K562 (cell line): ENCODE data around the gene COL16A1. TPM values are rescaled to one million over a fixed set of nuclear protein-coding genes. Genes with fewer than 3 reads are reported as not detected.

Experiments used
- ATAC-seq: fragments of 200-7000 bp; cut with Tn5 transposase; 3 replicates; pipeline ENCODE4 v1.9.1; 2020; ENCODE audit warnings: moderate library complexity
- BruUV-seq: library from RNA; stranded (reverse); fragments of 400-500 nt; replicated peaks from 2 replicates; lab custom pipeline; 2021; lab: Mats Ljungman, UMichigan
- CTCF ChIA-PET: fragments of 300-600 bp; formaldehyde crosslinking; extraction: SDS; loops from one replicate; lab custom pipeline; 2021; ENCODE audit warnings: low intra/inter-chr PET ratio; lab: Yijun Ruan, JAX
- POLR2A ChIA-PET: fragments of 300-600, 350-650 bp; sonication (Branson Sonifier 250); formaldehyde crosslinking; extraction: SDS; loops from one replicate; lab custom pipeline; 2021; ENCODE audit warnings: antibody characterized with exemption, inconsistent platforms; lab: Yijun Ruan, JAX
- DNase-seq, 4 experiments: peaks; one replicate each; pipeline versions ENCODE4 v3.0.0 to v3.0.0-alpha.2; 2011 to 2018; ENCODE audit warnings: low spot score in 3 of 4, mixed read lengths in 3 of 4; ENCODE audit errors: extremely low read depth in 1 of 4
- FAIRE-seq: peaks from 2 replicates; lab custom pipeline; 2011; peaks lifted over from hg19 to GRCh38; lab: Jason Lieb, UNC
- H2AFZ ChIP-seq: 2 replicates; pipeline ENCODE4 v1.6.0; 2011; ENCODE audit warnings: low read depth, low read length, control low read depth, inconsistent platforms
- H3K27ac ChIP-seq: fragments of 200-600 bp; 3 replicates; pipeline ENCODE4 v1.8.0; 2011; ENCODE audit warnings: low read depth, mild to moderate bottlenecking, control low read depth, inconsistent platforms, low read length, moderate library complexity, mixed read lengths; ENCODE audit errors: extremely low read depth
- H3K27me3 ChIP-seq, 2 experiments: fragments of 300-600 bp in 1 of 2; 2 replicates in 1 of 2; 3 replicates in 1 of 2; pipeline versions ENCODE4 v1.6.0 to v1.8.0; 2011; ENCODE audit warnings: inconsistent platforms in 2 of 2, low read length in 2 of 2, mild to moderate bottlenecking in 1 of 2, mixed read lengths in 1 of 2, moderate library complexity in 1 of 2; ENCODE audit not compliant: control insufficient read depth in 2 of 2, insufficient read depth in 2 of 2
- H3K36me3 ChIP-seq: fragments of 300-600 bp; 3 replicates; pipeline ENCODE4 v1.8.0; 2011; ENCODE audit warnings: mild to moderate bottlenecking, low read length, inconsistent platforms; ENCODE audit not compliant: control insufficient read depth, insufficient read depth
- H3K4me1 ChIP-seq, 2 experiments: fragments of 200-600 bp in 1 of 2; replicated peaks in 1 of 2; 2 replicates in 1 of 2; 3 replicates in 1 of 2; pipeline versions ENCODE4 v1.5.1 to v1.8.0; 2011; ENCODE audit warnings: inconsistent platforms in 2 of 2, low read length in 2 of 2, mild to moderate bottlenecking in 1 of 2, mixed read lengths in 1 of 2, moderate library complexity in 1 of 2; ENCODE audit not compliant: control insufficient read depth in 2 of 2, insufficient read depth in 2 of 2
- H3K4me2 ChIP-seq: 2 replicates; pipeline ENCODE4 v1.6.1; 2011; ENCODE audit warnings: low read length, control low read depth, inconsistent platforms, mixed read lengths; ENCODE audit not compliant: insufficient read depth
- H3K4me3 ChIP-seq: fragments of 200-600 bp; sonication (generic), shearing (Covaris generic); 2 replicates; pipeline ENCODE4 v1.5.1; 2016; ENCODE audit warnings: control low read depth, inconsistent platforms
- H3K79me2 ChIP-seq: fragments of 200-600 bp; 3 replicates; pipeline ENCODE4 v1.8.0; 2011; ENCODE audit warnings: low read length, inconsistent platforms; ENCODE audit not compliant: control insufficient read depth, insufficient read depth
- H3K9ac ChIP-seq, 2 experiments: 2 replicates each; pipeline versions ENCODE4 v1.6.0 to v1.6.1; 2011; ENCODE audit warnings: low read depth in 2 of 2, low read length in 2 of 2, control low read depth in 1 of 2, inconsistent platforms in 1 of 2, mild to moderate bottlenecking in 1 of 2, mixed read lengths in 1 of 2; ENCODE audit not compliant: insufficient read depth in 1 of 2
- H3K9me1 ChIP-seq: one replicate; pipeline ENCODE4 v1.6.0; 2011; ENCODE audit warnings: inconsistent platforms, mild to moderate bottlenecking, low read length, moderate library complexity; ENCODE audit not compliant: control insufficient read depth, insufficient read depth
- H3K9me3 ChIP-seq: replicated peaks from 2 replicates; pipeline ENCODE4 v1.5.1; 2011; ENCODE audit warnings: low read depth, low read length, inconsistent platforms; ENCODE audit not compliant: control insufficient read depth, insufficient read depth
- H4K20me1 ChIP-seq: replicated peaks from 2 replicates; pipeline ENCODE4 v1.6.1; 2011; ENCODE audit warnings: low read length, inconsistent platforms, mixed read lengths; ENCODE audit not compliant: control insufficient read depth, insufficient read depth
- ETS2 ChIP-seq: IDR thresholded peaks from 2 replicates; pipeline ENCODE4 v1.6.1; 2016; ENCODE audit warnings: borderline replicate concordance, missing genetic modification characterization, mild to moderate bottlenecking, moderate library complexity, missing compliant biosample characterization; ENCODE audit not compliant: poor library complexity, severe bottlenecking
- PHF21A ChIP-seq: fragments of 450-650 bp; IDR thresholded peaks from 2 replicates; pipeline ENCODE4 v1.6.1; 2017; ENCODE audit warnings: low read depth, borderline replicate concordance
- SNIP1 ChIP-seq: fragments of 450-650 bp; IDR thresholded peaks from 2 replicates; pipeline ENCODE4 v1.7.1; 2017; ENCODE audit warnings: low read depth, mild to moderate bottlenecking
- SNRNP70 ChIP-seq: fragments of 200-400 bp; formaldehyde crosslinking; optimal IDR thresholded peaks from 2 replicates; pipeline ENCODE3; 2017; ENCODE audit warnings: low read depth, low read length
- WGBS: fragments of 100-300 bp; shearing (Covaris generic); methylation state at CpG from one replicate; pipeline ENCODE4 v1.1.6; 2016; ENCODE audit warnings: low coverage, mixed read lengths; ENCODE audit not compliant: insufficient coverage; ENCODE audit errors: missing lambda C conversion rate; 5-methylcytosine and 5-hydroxymethylcytosine counted together
- in situ Hi-C: fragments of 300-500 bp; cut with MboI; formaldehyde crosslinking; loops from 4 replicates; pipeline ENCODE4 v1.15.0; 2018; ENCODE audit warnings: inconsistent platforms, mixed read lengths
- intact Hi-C: fragments of 100-400 bp; cut with micrococcal nuclease; formaldehyde crosslinking; loops from 2 replicates; pipeline ENCODE4 v1.14.2; 2022
- polyA plus RNA-seq, 8 experiments: library from polyadenylated mRNA; depleted of rRNA in 4 of 8; stranded (reverse) in 5 of 8; unstranded in 3 of 8; fragments of >200 nt; fragmentation: Nextera tagmentation in 2 of 8; fragmentation: Illumina TruSeq in 1 of 8; extraction: Ambion mirVana in 2 of 8; extraction: Trizol in 1 of 8; gene quantifications; 2 replicates each; pipeline versions ENCODE4 v1.2.1 to v1.2.3, GENCODE V29; 2011 to 2014; ENCODE audit warnings: inconsistent platforms in 1 of 8, missing spikeins in 1 of 8
- total RNA-seq, 7 experiments: library from RNA; depleted of rRNA in 6 of 7; stranded (reverse); fragments of >200 nt in 6 of 7; fragmentation: Illumina TruSeq in 2 of 7; extraction: Trizol in 2 of 7; gene quantifications; 2 replicates each; pipeline versions ENCODE4 v1.2.1 to v1.2.3, GENCODE V29; 2011 to 2021; ENCODE audit warnings: low replicate concordance in 1 of 7
- TF ChIP-seq, protein P1 (sequence below): fragments of 150-350 bp; conservative IDR thresholded peaks from 2 replicates; pipeline ENCODE4 v1.6.1; 2014; ENCODE audit warnings: low read length

Gene COL16A1
- total and polyA plus RNA-seq, 9 of the 15 experiments (the other 6 are each of a cell fraction or from before 2014, with no cell fraction given) = 0.11 to 0.60 (median 0.11) TPM; not detected in 6

DNA sequence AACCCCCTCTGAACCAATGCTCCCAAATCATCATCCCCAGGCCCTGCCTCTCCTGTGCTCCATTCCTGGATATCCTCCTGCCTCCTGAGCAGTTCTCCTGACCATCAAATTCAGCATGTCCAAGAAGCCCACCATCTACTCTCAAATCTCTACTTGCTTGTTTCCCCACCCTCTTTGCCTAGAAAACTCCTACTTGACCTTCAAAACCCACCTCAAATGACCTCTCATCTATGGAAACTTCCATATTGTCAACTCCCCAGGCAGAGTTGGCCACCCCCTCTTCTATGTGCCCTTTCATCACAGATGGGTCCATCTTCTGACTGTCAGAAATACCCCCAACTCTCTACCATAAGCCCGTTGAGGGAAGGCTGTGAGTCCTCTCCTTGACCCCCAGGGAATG, 43.5 kb upstream of the COL16A1 start:
- BruUV-seq = no TSS peak
- DNase-seq (no peak), ATAC-seq (no peak), FAIRE-seq (no peak)
- Histone ChIP-seq H3K79me2 (no peaks in the 10 kb centered on the region), H3K9me1 (no peaks in the 10 kb centered on the region), H3K36me3 (no peaks in the 10 kb centered on the region), H3K27me3 (peaks cover 4 to 24% of the 10 kb centered on the region in 2 experiments), H3K4me2 (no peak overlapping the region), H4K20me1 (peaks cover 29% of the 10 kb centered on the region), H3K27ac (no peak overlapping the region), H3K9ac (no peak overlapping the region), H3K4me3 (no peak overlapping the region), H2AFZ (no peak overlapping the region), H3K9me3 (no peaks in the 10 kb centered on the region), H3K4me1 (peaks cover 5 to 43% of the 10 kb centered on the region in 2 experiments; a peak in 4 of 5 replicates)
- ChIA-PET CTCF (interaction anchor here (1.5 kb wide), 1 partner anchor 84 kb away, joined by 4 read pairs; no protein-coding TSS in a partner anchor), POLR2A (interaction anchor here (1.4 kb wide), 1 partner anchor 9 kb away, joined by 7 read pairs; no protein-coding TSS in a partner anchor)
- WGBS = 0% methylated on average over 1 of the region's 1 CpG
- TF ChIP-seq, protein P1, sequence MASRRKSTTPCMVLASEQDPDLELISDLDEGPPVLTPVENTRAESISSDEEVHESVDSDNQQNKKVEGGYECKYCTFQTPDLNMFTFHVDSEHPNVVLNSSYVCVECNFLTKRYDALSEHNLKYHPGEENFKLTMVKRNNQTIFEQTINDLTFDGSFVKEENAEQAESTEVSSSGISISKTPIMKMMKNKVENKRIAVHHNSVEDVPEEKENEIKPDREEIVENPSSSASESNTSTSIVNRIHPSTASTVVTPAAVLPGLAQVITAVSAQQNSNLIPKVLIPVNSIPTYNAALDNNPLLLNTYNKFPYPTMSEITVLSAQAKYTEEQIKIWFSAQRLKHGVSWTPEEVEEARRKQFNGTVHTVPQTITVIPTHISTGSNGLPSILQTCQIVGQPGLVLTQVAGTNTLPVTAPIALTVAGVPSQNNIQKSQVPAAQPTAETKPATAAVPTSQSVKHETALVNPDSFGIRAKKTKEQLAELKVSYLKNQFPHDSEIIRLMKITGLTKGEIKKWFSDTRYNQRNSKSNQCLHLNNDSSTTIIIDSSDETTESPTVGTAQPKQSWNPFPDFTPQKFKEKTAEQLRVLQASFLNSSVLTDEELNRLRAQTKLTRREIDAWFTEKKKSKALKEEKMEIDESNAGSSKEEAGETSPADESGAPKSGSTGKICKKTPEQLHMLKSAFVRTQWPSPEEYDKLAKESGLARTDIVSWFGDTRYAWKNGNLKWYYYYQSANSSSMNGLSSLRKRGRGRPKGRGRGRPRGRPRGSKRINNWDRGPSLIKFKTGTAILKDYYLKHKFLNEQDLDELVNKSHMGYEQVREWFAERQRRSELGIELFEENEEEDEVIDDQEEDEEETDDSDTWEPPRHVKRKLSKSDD = no peak
- TF ChIP-seq PHF21A (no peak), ETS2 (tag) (no peak), SNRNP70 (no peak), SNIP1 (no peak)
- in situ Hi-C loops = loop anchor here (5.0 kb wide), 1 partner anchor 80 kb away; no protein-coding TSS in a partner anchor
- intact Hi-C loops = loop anchor here (5.0 kb wide), 1 partner anchor 35 kb away; no protein-coding TSS in a partner anchor
